WERI-Rb-1 (cell line): ENCODE data around the gene CNTNAP2.

Experiments
- DNase-seq: peaks from one replicate; pipeline ENCODE4 v3.0.0-alpha.2; 2020
- H3K27ac ChIP-seq: fragments of 250-450 bp; sonication (Bioruptor Pico); 2 replicates; pipeline ENCODE4 v1.5.1; 2020; ENCODE audit warnings: mild to moderate bottlenecking, moderate library complexity
- H3K27me3 ChIP-seq: fragments of 250-450 bp; sonication (Bioruptor Pico); 2 replicates; pipeline ENCODE4 v1.5.1; 2021; ENCODE audit warnings: mild to moderate bottlenecking, low read depth, moderate library complexity; ENCODE audit not compliant: insufficient read depth, severe bottlenecking
- H3K36me3 ChIP-seq: fragments of 250-450 bp; sonication (Bioruptor Pico); 2 replicates; pipeline ENCODE4 v1.5.1; 2020; ENCODE audit warnings: mild to moderate bottlenecking, moderate library complexity
- H3K4me3 ChIP-seq: 2 replicates; pipeline ENCODE4 v1.5.1; 2011; ENCODE audit warnings: low read depth, mild to moderate bottlenecking, control low read depth, low read length
- H3K9me3 ChIP-seq: fragments of 250-450 bp; sonication (Bioruptor Pico); 2 replicates; pipeline ENCODE4 v1.5.1; 2021; ENCODE audit warnings: mild to moderate bottlenecking, moderate library complexity; ENCODE audit not compliant: severe bottlenecking
- TF ChIP-seq, protein P1 (sequence below): IDR thresholded peaks from 2 replicates; pipeline ENCODE4 v1.5.1; 2011; ENCODE audit warnings: low read depth, mild to moderate bottlenecking, control low read depth, inconsistent platforms, low read length

CNTNAP2 gene

DNA sequence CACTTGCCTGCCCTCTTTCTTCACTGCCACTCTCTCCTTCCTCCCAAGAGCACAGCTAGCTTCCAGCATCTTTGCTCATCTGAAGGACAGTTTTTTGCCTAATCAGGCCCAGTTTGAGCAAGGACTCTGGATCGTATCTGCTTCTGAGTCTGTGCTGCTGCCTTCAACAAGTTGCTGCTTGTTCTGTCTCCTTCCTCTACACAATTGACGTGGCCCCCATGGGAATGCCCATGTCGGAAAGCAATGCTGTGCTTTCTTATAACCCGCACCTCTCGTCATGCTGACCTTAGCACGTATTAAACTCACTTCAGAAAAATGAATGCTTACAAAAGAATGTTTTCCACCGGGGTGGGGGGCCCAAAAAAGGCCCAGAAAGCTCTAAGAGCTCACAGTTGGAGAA lies 2149.3 kb downstream of the CNTNAP2 start:
- no peak overlapping the region for H3K4me3 ChIP-seq
- no peak overlapping the region for H3K27ac ChIP-seq
- H3K36me3 ChIP-seq = no peaks in the 10 kb centered on the region
- H3K9me3 ChIP-seq = no peaks in the 10 kb centered on the region
- TF ChIP-seq, protein P1, sequence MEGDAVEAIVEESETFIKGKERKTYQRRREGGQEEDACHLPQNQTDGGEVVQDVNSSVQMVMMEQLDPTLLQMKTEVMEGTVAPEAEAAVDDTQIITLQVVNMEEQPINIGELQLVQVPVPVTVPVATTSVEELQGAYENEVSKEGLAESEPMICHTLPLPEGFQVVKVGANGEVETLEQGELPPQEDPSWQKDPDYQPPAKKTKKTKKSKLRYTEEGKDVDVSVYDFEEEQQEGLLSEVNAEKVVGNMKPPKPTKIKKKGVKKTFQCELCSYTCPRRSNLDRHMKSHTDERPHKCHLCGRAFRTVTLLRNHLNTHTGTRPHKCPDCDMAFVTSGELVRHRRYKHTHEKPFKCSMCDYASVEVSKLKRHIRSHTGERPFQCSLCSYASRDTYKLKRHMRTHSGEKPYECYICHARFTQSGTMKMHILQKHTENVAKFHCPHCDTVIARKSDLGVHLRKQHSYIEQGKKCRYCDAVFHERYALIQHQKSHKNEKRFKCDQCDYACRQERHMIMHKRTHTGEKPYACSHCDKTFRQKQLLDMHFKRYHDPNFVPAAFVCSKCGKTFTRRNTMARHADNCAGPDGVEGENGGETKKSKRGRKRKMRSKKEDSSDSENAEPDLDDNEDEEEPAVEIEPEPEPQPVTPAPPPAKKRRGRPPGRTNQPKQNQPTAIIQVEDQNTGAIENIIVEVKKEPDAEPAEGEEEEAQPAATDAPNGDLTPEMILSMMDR = no peak
- no peaks in the 10 kb centered on the region for H3K27me3 ChIP-seq
- DNase-seq = no peak

DNA sequence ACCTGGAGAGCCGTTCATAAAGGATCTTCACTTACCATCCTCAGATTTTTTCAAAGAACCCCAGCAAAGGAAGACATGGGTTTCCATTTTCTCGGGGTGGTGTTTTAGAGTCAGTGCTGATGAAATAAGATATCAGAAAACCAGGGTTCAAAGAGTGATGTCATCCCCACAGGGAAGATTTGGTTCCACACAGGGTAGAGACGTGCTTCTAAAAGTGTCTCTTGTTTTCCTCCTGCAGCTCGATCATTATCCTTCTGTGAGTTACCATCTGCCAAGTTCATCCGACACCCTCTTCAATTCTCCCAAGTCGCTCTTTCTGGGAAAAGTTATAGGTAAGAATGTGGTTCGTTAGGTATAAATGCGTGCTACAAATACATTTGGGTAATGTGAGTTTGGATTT lies 2150.2 kb downstream of the CNTNAP2 start:
- Histone ChIP-seq H3K36me3 (no peaks in the 10 kb centered on the region), H3K4me3 (no peak overlapping the region), H3K27ac (no peak overlapping the region), H3K27me3 (no peaks in the 10 kb centered on the region), H3K9me3 (no peaks in the 10 kb centered on the region)
- TF ChIP-seq, protein P1 = no peak
- no peak for DNase-seq

DNA sequence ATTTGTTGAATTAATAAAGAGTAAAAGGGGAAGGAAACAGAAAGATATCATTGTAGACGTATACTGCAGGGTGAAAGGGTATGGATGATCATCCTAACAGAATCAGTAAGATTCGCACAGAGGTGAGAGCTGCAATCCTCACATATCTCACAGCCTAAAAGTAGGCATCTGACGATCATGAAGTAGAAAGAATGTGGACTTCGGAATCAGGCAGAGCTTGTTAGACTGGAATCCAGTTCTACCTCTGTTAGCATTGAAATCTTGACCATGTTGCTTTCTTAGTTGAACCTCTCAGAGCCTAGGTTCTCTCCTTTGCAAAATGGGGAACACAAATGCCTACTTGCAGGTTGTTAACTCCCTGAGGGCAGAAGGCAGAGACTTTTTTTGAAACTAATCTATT lies 2154.0 kb downstream of the CNTNAP2 start:
- H3K9me3 ChIP-seq = no peaks in the 10 kb centered on the region
- H3K27me3 ChIP-seq = no peaks in the 10 kb centered on the region
- no peak overlapping the region for H3K27ac ChIP-seq
- DNase-seq = no peak
- TF ChIP-seq, protein P1 = no peak
- no peak overlapping the region for H3K4me3 ChIP-seq
- H3K36me3 ChIP-seq = no peaks in the 10 kb centered on the region

DNA sequence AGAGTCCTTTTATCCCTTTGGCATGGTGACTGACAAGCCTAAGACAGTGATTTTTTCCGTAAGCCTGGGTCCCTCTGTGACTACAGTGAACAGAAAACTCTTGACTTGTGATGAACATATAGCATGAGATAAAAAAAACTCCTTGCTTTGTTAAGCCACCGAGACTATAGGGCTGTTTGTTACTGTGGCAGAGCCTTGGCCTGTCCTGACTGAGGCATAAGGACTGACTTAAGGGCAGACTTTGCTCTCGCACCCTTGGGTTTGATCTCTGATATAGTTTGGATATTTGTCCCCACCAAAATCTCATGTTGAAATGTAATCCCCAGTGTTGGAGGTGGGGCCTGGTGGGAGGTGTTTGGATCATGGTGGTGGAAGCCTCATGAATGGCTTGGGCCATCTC lies 2157.5 kb downstream of the CNTNAP2 start:
- Histone ChIP-seq H3K27me3 (no peaks in the 10 kb centered on the region), H3K9me3 (no peaks in the 10 kb centered on the region), H3K36me3 (no peaks in the 10 kb centered on the region), H3K4me3 (no peak overlapping the region), H3K27ac (no peak overlapping the region)
- no peak for DNase-seq
- TF ChIP-seq, protein P1 = no peak

DNA sequence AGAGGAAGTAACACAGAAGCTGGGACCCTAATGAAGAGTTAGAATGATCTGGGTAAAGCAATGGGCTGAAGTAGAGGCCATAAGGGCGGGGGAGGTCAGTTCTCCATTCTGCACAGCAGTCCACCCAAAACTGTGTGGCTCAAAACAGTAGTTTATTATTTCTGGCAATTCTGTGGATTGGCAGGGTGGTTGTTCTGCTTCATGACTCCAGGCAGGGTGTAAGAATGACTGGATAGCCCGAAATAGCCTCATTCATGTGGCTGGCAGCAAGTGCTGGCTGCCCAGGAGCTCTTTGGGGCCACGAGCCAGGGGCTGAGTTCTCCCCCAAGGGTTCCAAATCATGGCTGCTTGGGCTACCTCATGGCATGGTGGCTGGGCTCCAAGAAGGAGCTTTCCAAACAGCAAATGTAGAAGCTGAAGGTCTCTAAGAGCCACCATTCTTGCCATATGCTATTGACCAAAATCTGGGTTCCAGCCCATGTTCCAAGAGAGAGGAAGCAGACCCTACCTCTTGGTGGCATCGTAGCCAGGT lies 2158.8 kb downstream of the CNTNAP2 start:
- no peak for DNase-seq
- TF ChIP-seq, protein P1 = no peak
- Histone ChIP-seq H3K27ac (no peak overlapping the region), H3K9me3 (no peaks in the 10 kb centered on the region), H3K4me3 (no peak overlapping the region), H3K36me3 (no peaks in the 10 kb centered on the region), H3K27me3 (no peaks in the 10 kb centered on the region)

DNA sequence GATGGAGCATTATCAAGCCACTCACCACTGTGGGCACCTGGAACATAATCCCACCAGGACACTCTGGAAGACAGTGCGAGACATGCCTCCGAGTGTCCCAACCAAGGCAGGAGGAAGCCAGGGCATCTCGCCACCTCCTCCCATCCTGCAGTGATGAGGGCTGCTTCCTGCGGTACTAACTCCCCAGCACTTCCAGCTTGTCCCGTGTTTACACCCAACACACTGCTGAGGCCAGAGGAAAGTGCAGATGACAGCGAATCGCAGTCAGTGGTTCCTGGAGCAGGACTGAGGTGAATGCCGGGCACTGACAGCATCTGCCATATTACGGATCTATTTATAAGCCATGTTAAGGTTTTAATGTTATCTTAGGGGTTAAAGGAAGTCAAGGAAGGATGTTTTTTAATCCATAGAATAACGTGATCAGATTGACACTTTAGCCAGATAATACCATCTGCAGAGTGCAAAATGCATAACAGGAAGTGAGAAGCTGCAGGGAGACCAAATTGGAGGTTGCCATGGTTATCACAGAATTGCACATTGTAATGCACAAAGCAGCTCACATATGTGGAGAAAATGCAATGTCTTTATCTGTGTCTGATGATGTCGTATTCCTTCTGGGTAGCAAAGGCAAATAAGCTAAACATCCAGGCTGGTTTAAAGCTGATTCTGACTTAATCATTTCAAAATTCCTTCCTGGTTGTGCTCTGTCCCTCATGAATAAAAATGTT lies 2159.9 kb downstream of the CNTNAP2 start:
- Histone ChIP-seq H3K36me3 (no peaks in the 10 kb centered on the region), H3K27ac (no peak overlapping the region), H3K4me3 (no peak overlapping the region), H3K9me3 (no peaks in the 10 kb centered on the region), H3K27me3 (no peaks in the 10 kb centered on the region)
- TF ChIP-seq, protein P1 = no peak
- no peak for DNase-seq
